Nephron progenitor cell (in vitro differentiated cells): ENCODE measurements around the gene LTBP2.
A peak's percentile ranks its signal among the peaks of the same experiment; 100 is the strongest.

Experiments used
- DNase-seq: peaks from one replicate; pipeline ENCODE4 v3.0.0; 2021
- H3K27ac Mint-ChIP-seq: 2 replicates; pipeline ENCODE4 v1.8.0; 2021; ENCODE audit warnings: mild to moderate bottlenecking, moderate library complexity, mixed read lengths
- H3K27me3 Mint-ChIP-seq: 2 replicates; pipeline ENCODE4 v1.8.0; 2021; ENCODE audit warnings: mild to moderate bottlenecking, low read depth, mixed read lengths; ENCODE audit not compliant: poor library complexity
- H3K36me3 Mint-ChIP-seq: 2 replicates; pipeline ENCODE4 v1.8.0; 2021; ENCODE audit warnings: low read depth, mixed read lengths
- H3K4me1 Mint-ChIP-seq: 2 replicates; pipeline ENCODE4 v1.8.0; 2021; ENCODE audit warnings: mixed read lengths
- H3K4me3 Mint-ChIP-seq: 2 replicates; pipeline ENCODE4 v1.8.0; 2021; ENCODE audit warnings: mild to moderate bottlenecking, moderate library complexity, mixed read lengths
- H3K9me3 Mint-ChIP-seq: 2 replicates; pipeline ENCODE4 v1.8.0; 2021; ENCODE audit warnings: mild to moderate bottlenecking, moderate library complexity, mixed read lengths
- CTCF ChIP-seq: fragments of 200-600 bp; sonication (generic); IDR thresholded peaks from 2 replicates; pipeline ENCODE4 v1.5.0; 2021; ENCODE audit warnings: antibody characterized with exemption

The LTBP2 gene

GRCh38 chr14:74551001-74551400 is 61.0 kb downstream of the LTBP2 start:
- DNase-seq: no peak
- H3K27me3 Mint-ChIP-seq: peaks cover 16% of the 10 kb centered on the region
- no peak for TF ChIP-seq CTCF
- H3K4me1 Mint-ChIP-seq: peaks cover 24% of the 10 kb centered on the region
- no peak overlapping the region for H3K27ac Mint-ChIP-seq
- no peaks in the 10 kb centered on the region for H3K9me3 Mint-ChIP-seq
- no peaks in the 10 kb centered on the region for H3K36me3 Mint-ChIP-seq
- no peak overlapping the region for H3K4me3 Mint-ChIP-seq

GRCh38 chr14:74550071-74550470 is 62.0 kb downstream of the LTBP2 start:
- peaks cover 24% of the 10 kb centered on the region for H3K4me1 Mint-ChIP-seq
- H3K27me3 Mint-ChIP-seq: peaks cover 19% of the 10 kb centered on the region
- no peaks in the 10 kb centered on the region for H3K9me3 Mint-ChIP-seq
- H3K4me3 Mint-ChIP-seq: no peak overlapping the region
- DNase-seq: no peak
- no peak for TF ChIP-seq CTCF
- no peak overlapping the region for H3K27ac Mint-ChIP-seq
- H3K36me3 Mint-ChIP-seq: no peaks in the 10 kb centered on the region

GRCh38 chr14:74549588-74549987 is 62.4 kb downstream of the LTBP2 start:
- Mint-ChIP-seq H3K4me1 (peaks cover 19% of the 10 kb centered on the region), H3K36me3 (no peaks in the 10 kb centered on the region), H3K9me3 (no peaks in the 10 kb centered on the region), H3K27ac (no peak overlapping the region), H3K4me3 (no peak overlapping the region), H3K27me3 (peaks cover 20% of the 10 kb centered on the region)
- TF ChIP-seq CTCF: no peak
- DNase-seq: no peak

- no peak for DNase-seq
- no peak overlapping the region for H3K27ac Mint-ChIP-seq
- H3K36me3 Mint-ChIP-seq: no peaks in the 10 kb centered on the region
- H3K27me3 Mint-ChIP-seq: peaks cover 23% of the 10 kb centered on the region
- no peaks in the 10 kb centered on the region for H3K9me3 Mint-ChIP-seq
- peaks cover 13% of the 10 kb centered on the region for H3K4me1 Mint-ChIP-seq
- TF ChIP-seq CTCF: no peak
- no peak overlapping the region for H3K4me3 Mint-ChIP-seq
Measured at GRCh38 chr14:74548881-74549280, 63.2 kb downstream of the LTBP2 start.

- Mint-ChIP-seq H3K4me3 (no peak overlapping the region), H3K27ac (no peak overlapping the region), H3K36me3 (no peaks in the 10 kb centered on the region), H3K4me1 (peaks cover 5% of the 10 kb centered on the region), H3K9me3 (no peaks in the 10 kb centered on the region), H3K27me3 (peaks cover 26% of the 10 kb centered on the region)
- DNase-seq: peak; percentile 47
- no peak for TF ChIP-seq CTCF
Measured at GRCh38 chr14:74547331-74547927, 64.6 kb downstream of the LTBP2 start.

- no peaks in the 10 kb centered on the region for H3K9me3 Mint-ChIP-seq
- DNase-seq: no peak
- peaks cover 9% of the 10 kb centered on the region for H3K4me1 Mint-ChIP-seq
- no peak overlapping the region for H3K27ac Mint-ChIP-seq
- H3K27me3 Mint-ChIP-seq: peaks cover 29% of the 10 kb centered on the region
- H3K4me3 Mint-ChIP-seq: no peak overlapping the region
- no peak for TF ChIP-seq CTCF
- no peaks in the 10 kb centered on the region for H3K36me3 Mint-ChIP-seq
Measured at GRCh38 chr14:74546416-74546815, 65.6 kb downstream of the LTBP2 start.
